HFF-Myc (cell line): Measurements from ENCODE around the gene ANKS6.
A peak's percentile ranks its signal among the peaks of the same experiment; 100 is the strongest.

ENCODE experiments used
- DNase-seq: peaks from one replicate; pipeline ENCODE4 v3.0.0-alpha.2; 2011; ENCODE audit warnings: low read depth; ENCODE audit errors: extremely low read depth
- H3K4me3 ChIP-seq: replicated peaks from 2 replicates; pipeline ENCODE4 v1.5.1; 2011; ENCODE audit warnings: low read depth, mild to moderate bottlenecking, control low read depth, low read length
- TF ChIP-seq, protein P1 (sequence below): IDR thresholded peaks from 2 replicates; pipeline ENCODE4 v1.5.1; 2012; ENCODE audit warnings: mild to moderate bottlenecking, low read depth, low read length, control low read depth; ENCODE audit errors: missing control alignments

Gene ANKS6

DNA sequence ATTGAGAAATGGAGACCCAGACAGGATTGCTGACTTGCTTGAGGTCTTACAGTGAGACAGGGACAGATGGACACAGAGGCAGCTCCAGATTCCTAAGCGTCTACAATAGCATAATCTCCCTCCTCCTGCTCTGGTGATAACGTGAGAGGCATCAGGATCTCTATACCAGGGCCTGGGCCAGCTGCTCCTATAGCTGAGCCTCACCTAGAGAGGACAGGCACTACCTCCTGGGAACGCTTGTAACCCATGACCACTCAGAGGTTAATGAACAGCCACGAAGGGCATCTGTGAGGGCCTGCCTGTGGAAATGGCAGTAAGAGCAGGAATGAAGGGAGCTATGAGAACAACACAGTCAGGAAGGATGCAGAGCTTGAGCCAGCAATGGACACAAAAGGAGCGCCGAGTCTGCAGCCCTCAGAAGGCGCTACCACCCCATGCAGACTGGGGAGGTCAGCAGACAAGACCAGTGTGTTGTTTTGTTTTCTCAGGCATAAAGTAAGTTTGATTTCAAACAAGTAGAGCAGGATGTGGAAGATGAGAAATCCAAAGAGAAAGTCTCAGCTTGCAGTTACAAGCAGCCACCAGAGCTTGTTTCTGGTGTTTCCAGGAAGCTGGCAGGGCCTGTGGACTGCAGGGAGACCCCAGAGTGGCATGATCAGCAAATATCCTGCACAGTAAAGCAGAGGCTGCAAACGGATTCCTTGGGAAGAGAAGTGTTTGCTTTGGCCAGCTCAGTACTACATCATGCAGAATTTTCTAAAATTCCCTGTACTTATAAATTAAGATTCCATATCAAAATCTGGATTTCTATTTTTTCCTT lies 17.4 kb downstream of the ANKS6 start:
- TF ChIP-seq, protein P1, sequence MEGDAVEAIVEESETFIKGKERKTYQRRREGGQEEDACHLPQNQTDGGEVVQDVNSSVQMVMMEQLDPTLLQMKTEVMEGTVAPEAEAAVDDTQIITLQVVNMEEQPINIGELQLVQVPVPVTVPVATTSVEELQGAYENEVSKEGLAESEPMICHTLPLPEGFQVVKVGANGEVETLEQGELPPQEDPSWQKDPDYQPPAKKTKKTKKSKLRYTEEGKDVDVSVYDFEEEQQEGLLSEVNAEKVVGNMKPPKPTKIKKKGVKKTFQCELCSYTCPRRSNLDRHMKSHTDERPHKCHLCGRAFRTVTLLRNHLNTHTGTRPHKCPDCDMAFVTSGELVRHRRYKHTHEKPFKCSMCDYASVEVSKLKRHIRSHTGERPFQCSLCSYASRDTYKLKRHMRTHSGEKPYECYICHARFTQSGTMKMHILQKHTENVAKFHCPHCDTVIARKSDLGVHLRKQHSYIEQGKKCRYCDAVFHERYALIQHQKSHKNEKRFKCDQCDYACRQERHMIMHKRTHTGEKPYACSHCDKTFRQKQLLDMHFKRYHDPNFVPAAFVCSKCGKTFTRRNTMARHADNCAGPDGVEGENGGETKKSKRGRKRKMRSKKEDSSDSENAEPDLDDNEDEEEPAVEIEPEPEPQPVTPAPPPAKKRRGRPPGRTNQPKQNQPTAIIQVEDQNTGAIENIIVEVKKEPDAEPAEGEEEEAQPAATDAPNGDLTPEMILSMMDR, result no peak
- no peak overlapping the region for H3K4me3 ChIP-seq
- DNase-seq, result no peak

DNA sequence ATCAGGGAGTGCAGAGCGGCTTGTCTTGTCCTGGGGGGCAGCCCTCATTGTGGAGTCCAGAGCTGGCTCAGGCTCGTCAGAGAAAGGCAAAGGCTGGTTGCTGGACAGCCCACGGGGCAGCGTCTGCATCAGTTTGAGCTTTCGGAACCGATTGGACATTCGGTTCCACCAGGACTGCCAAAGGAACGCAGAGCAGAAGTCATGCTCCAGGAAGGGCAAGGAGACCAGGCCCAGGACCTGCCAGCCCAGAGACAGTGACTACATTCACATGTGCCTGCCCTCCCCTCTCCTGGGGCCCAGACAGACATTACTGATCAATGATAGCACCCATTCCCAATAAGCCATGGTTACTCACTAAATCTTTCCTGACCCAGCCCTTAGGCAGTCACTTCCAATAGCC lies 18.1 kb downstream of the ANKS6 start:
- TF ChIP-seq, protein P1, result no peak
- no peak for DNase-seq
- no peak overlapping the region for H3K4me3 ChIP-seq

DNA sequence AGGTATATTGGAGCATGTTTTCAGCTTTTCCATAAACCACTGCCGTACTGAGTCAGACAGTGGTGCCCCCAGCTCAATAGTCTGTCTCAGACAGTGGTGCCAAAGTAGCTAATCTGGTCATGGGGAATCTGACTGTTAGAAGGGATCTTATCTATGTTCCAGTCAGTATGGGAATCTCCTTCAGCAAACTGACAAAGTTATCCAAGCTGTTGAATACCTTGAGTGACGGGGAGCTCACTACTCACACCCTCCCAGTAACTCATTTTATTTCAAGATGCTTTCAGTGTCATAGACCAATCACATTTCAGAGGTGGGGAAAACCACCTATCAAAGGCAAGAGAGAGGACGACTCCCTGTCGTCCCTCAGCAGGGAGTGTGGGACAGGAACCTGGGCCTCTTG lies 18.7 kb downstream of the ANKS6 start:
- H3K4me3 ChIP-seq, result no peak overlapping the region
- TF ChIP-seq, protein P1, result no peak
- no peak for DNase-seq

GRCh38 chr9:98775831-98776441 lies 20.4 kb downstream of the ANKS6 start:
- DNase-seq, result peak; percentile 33
- no peak overlapping the region for H3K4me3 ChIP-seq
- TF ChIP-seq, protein P1, result peak; percentile 79

GRCh38 chr9:98774746-98775145 lies 21.6 kb downstream of the ANKS6 start:
- no peak overlapping the region for H3K4me3 ChIP-seq
- TF ChIP-seq, protein P1, result peak; percentile 82
- no peak for DNase-seq

GRCh38 chr9:98773721-98774120 lies 22.6 kb downstream of the ANKS6 start:
- DNase-seq, result no peak
- H3K4me3 ChIP-seq, result no peak overlapping the region
- TF ChIP-seq, protein P1, result no peak
